Naive thymus-derived CD4-positive, alpha-beta T cell (primary cell): ENCODE data around the gene PLPPR2. TPM values are rescaled to one million over a fixed set of nuclear protein-coding genes. Genes with fewer than 3 reads are reported as not detected.

Experiments
- ATAC-seq: fragments of 150-1000 bp; cut with Tn5 transposase; 2 replicates; pipeline ENCODE4 v1.10.0; 2021; ENCODE audit warnings: mild to moderate bottlenecking, moderate library complexity
- CTCF ChIA-PET: fragments of 350-600 bp; sonication (Branson Sonifier 250); formaldehyde crosslinking; loops from one replicate; lab custom pipeline; 2021; ENCODE audit warnings: antibody characterized with exemption; lab: Charles Lee
- POLR2A ChIA-PET: fragments of 350-600 bp; sonication (Branson Sonifier 250); formaldehyde crosslinking; loops from one replicate; lab custom pipeline; 2021; ENCODE audit warnings: antibody characterized with exemption, inconsistent platforms; lab: Charles Lee
- DNase-seq, 9 donors: peaks; one replicate each; pipeline versions ENCODE4 v3.0.0 to v3.0.0-alpha.2; 2020 to 2022; ENCODE audit warnings: mixed read lengths in 1 of 9
- H3K27ac ChIP-seq: one replicate; pipeline ENCODE4 v1.7.0; 2013; ENCODE audit warnings: mild to moderate bottlenecking, low read depth, low read length, moderate library complexity
- H3K27me3 ChIP-seq, 2 donors: one replicate each; pipeline ENCODE4 v1.7.0; 2013; ENCODE audit warnings: low read length in 2 of 2, mild to moderate bottlenecking in 2 of 2, moderate library complexity in 2 of 2; ENCODE audit not compliant: control insufficient read depth in 2 of 2, insufficient read depth in 2 of 2
- H3K36me3 ChIP-seq, 3 experiments: 1 replicate in 2 of 3; 2 replicates in 1 of 3; pipeline ENCODE4 v1.7.0; 2013; ENCODE audit warnings: low read length in 3 of 3, mild to moderate bottlenecking in 3 of 3, moderate library complexity in 1 of 3; ENCODE audit not compliant: insufficient read depth in 3 of 3, control insufficient read depth in 2 of 3
- H3K4me1 ChIP-seq, 2 donors: one replicate each; pipeline ENCODE4 v1.7.0; 2013; ENCODE audit warnings: low read length in 2 of 2, mild to moderate bottlenecking in 2 of 2, moderate library complexity in 1 of 2; ENCODE audit not compliant: control insufficient read depth in 2 of 2, insufficient read depth in 2 of 2
- H3K4me3 ChIP-seq: 2 replicates; pipeline ENCODE4 v1.7.0; 2013; ENCODE audit warnings: mild to moderate bottlenecking, low read length
- H3K9me3 ChIP-seq, 3 experiments: 1 replicate in 2 of 3; 2 replicates in 1 of 3; pipeline ENCODE4 v1.7.0; 2013; ENCODE audit warnings: low read length in 3 of 3; ENCODE audit not compliant: control insufficient read depth in 2 of 3
- H3K27ac Mint-ChIP-seq, 9 donors: one replicate each; pipeline ENCODE4 v1.8.0; 2020 to 2022; ENCODE audit warnings: mixed read lengths in 9 of 9, mild to moderate bottlenecking in 8 of 9, moderate library complexity in 5 of 9, inconsistent platforms in 2 of 9
- H3K27me3 Mint-ChIP-seq, 5 donors: one replicate each; pipeline ENCODE4 v1.8.0; 2021 to 2022; ENCODE audit warnings: mixed read lengths in 5 of 5, mild to moderate bottlenecking in 1 of 5
- H3K36me3 Mint-ChIP-seq, 5 donors: one replicate each; pipeline ENCODE4 v1.8.0; 2020 to 2022; ENCODE audit warnings: mixed read lengths in 5 of 5, mild to moderate bottlenecking in 3 of 5, inconsistent platforms in 1 of 5
- H3K4me1 Mint-ChIP-seq, 7 donors: one replicate each; pipeline ENCODE4 v1.8.0; 2020 to 2022; ENCODE audit warnings: mixed read lengths in 7 of 7, mild to moderate bottlenecking in 3 of 7, inconsistent platforms in 1 of 7
- H3K4me3 Mint-ChIP-seq, 10 donors: one replicate each; pipeline ENCODE4 v1.8.0; 2020 to 2022; ENCODE audit warnings: mild to moderate bottlenecking in 10 of 10, mixed read lengths in 10 of 10, moderate library complexity in 6 of 10, inconsistent platforms in 2 of 10
- H3K9me3 Mint-ChIP-seq, 11 donors: one replicate each; pipeline ENCODE4 v1.8.0; 2020 to 2022; ENCODE audit warnings: mixed read lengths in 11 of 11, mild to moderate bottlenecking in 4 of 11, inconsistent platforms in 1 of 11, moderate library complexity in 1 of 11
- intact Hi-C, 2 donors: fragments of 100-400 bp; cut with micrococcal nuclease; formaldehyde crosslinking; loops; one replicate each; pipeline ENCODE4 v1.15.1; 2023
- polyA plus RNA-seq, 2 donors: library from polyadenylated mRNA; unstranded; fragments of 300-500 nt; fragmentation: Illumina TruSeq; gene quantifications; one replicate each; pipeline ENCODE4 v1.2.3, GENCODE V29; 2021
- total RNA-seq, 6 experiments: library from RNA in 5 of 6; stranded (reverse) in 5 of 6; gene quantifications; 1 replicate in 5 of 6; 2 replicates in 1 of 6; pipeline ENCODE4 v1.2.3 and lab custom pipeline; 2021 to 2026

PLPPR2 gene
- total and polyA plus RNA-seq, 7 experiments from 2014 or later: 0.92 to 31.0 (median 12.8) TPM

- POLR2A ChIA-PET: interaction anchor here (0.6 to 0.7 kb wide), 2 partner anchors 11 to 94 kb away, joined by 3 to 4 read pairs; no protein-coding TSS in a partner anchor
- peaks cover 0 to 5% (median 0%) of the 10 kb centered on the region in 3 experiments for H3K9me3 ChIP-seq
Measured at GRCh38 chr19:11387162-11388034, 32.2 kb downstream of the PLPPR2 start.

GRCh38 chr19:11390359-11390758 is 35.1 kb downstream of the PLPPR2 start:
- H3K9me3 ChIP-seq: peaks cover 0 to 5% (median 0%) of the 10 kb centered on the region in 3 experiments
- ATAC-seq: no peak
- POLR2A ChIA-PET: no interaction called here
- intact Hi-C loops: no loop called here
- DNase-seq: no peak
- Mint-ChIP-seq H3K4me1 (peaks cover 3 to 15% (median 9%) of the 10 kb centered on the region in 7 donors), H3K4me3 (no peak overlapping the region), H3K27ac (no peak overlapping the region), H3K9me3 (peaks cover 0 to 8% (median 1%) of the 10 kb centered on the region in 11 donors), H3K27me3 (peaks cover 0 to 13% (median 4%) of the 10 kb centered on the region in 5 donors), H3K36me3 (peaks cover 0 to 6% (median 0%) of the 10 kb centered on the region in 5 donors)
- H3K27ac ChIP-seq: no peak overlapping the region
- H3K4me3 ChIP-seq: no peak overlapping the region
- H3K4me1 ChIP-seq: peaks cover 0 to 7% of the 10 kb centered on the region in 2 donors
- no peaks in the 10 kb centered on the region for H3K27me3 ChIP-seq
- CTCF ChIA-PET: interaction anchor here (0.6 to 1.9 kb wide), 3 partner anchors 7 to 39 kb away, joined by 3 to 7 read pairs (median 6); no protein-coding TSS in a partner anchor
- H3K36me3 ChIP-seq: no peaks in the 10 kb centered on the region

More at GRCh38 chr19:11387162-11388034, 32.2 kb downstream of the PLPPR2 start:
- peaks cover 5 to 18% of the 10 kb centered on the region in 2 donors for H3K4me1 ChIP-seq
- H3K36me3 ChIP-seq: no peaks in the 10 kb centered on the region
- Mint-ChIP-seq H3K27ac (peak overlapping the region in 1 of 9 donors; percentile 46), H3K27me3 (peaks cover 0 to 29% (median 0%) of the 10 kb centered on the region in 5 donors), H3K4me3 (peak overlapping the region in 4 of 10 donors; percentile 19 to 38 (median 20)), H3K36me3 (peaks cover 0 to 3% (median 0%) of the 10 kb centered on the region in 5 donors), H3K9me3 (peaks cover 0 to 8% (median 1%) of the 10 kb centered on the region in 11 donors), H3K4me1 (peaks cover 7 to 22% (median 16%) of the 10 kb centered on the region in 7 donors)
- H3K27me3 ChIP-seq: no peaks in the 10 kb centered on the region
- intact Hi-C loops: loop anchor here in 1 of 2 donors (10.0 kb wide), 1 partner anchor 513 kb away; the partner anchor contains the start of gene CARM1
- H3K27ac ChIP-seq: no peak overlapping the region
- ATAC-seq (peak; percentile 65), DNase-seq (peak in 4 of 9 donors; percentile 25 to 46 (median 34))
- no peak overlapping the region for H3K4me3 ChIP-seq
- CTCF ChIA-PET: interaction anchor here (0.6 to 1.8 kb wide), 2 partner anchors 10 to 83 kb away, joined by 4 read pairs; no protein-coding TSS in a partner anchor

GRCh38 chr19:11390933-11391680 is 35.9 kb downstream of the PLPPR2 start:
- Histone ChIP-seq H3K27ac (no peak overlapping the region), H3K36me3 (no peaks in the 10 kb centered on the region), H3K4me3 (no peak overlapping the region), H3K27me3 (no peaks in the 10 kb centered on the region), H3K9me3 (peaks cover 0 to 5% (median 0%) of the 10 kb centered on the region in 3 experiments), H3K4me1 (peaks cover 0 to 7% of the 10 kb centered on the region in 2 donors)
- ATAC-seq (no peak), DNase-seq (no peak)
- Mint-ChIP-seq H3K27ac (no peak overlapping the region), H3K9me3 (peaks cover 0 to 8% (median 1%) of the 10 kb centered on the region in 11 donors), H3K4me3 (no peak overlapping the region), H3K4me1 (peaks cover 6 to 15% (median 9%) of the 10 kb centered on the region in 7 donors), H3K36me3 (peaks cover 0 to 7% (median 0%) of the 10 kb centered on the region in 5 donors), H3K27me3 (peaks cover 0 to 14% (median 4%) of the 10 kb centered on the region in 5 donors)
- intact Hi-C loops: no loop called here
- ChIA-PET POLR2A (no interaction called here), CTCF (interaction anchor here (0.6 to 1.9 kb wide), 4 partner anchors 8 to 44 kb away, joined by 3 to 7 read pairs (median 4); partner anchors contain the start of genes ODAD3 and PRKCSH)

GRCh38 chr19:11397089-11397610 is 41.9 kb downstream of the PLPPR2 start:
- intact Hi-C loops: no loop called here
- ATAC-seq (no peak), DNase-seq (no peak)
- CTCF ChIA-PET: no interaction called here
- H3K27ac Mint-ChIP-seq: no peak overlapping the region
- H3K4me1 ChIP-seq: no peaks in the 10 kb centered on the region
- no peak overlapping the region for H3K4me3 ChIP-seq
- no peaks in the 10 kb centered on the region for H3K36me3 ChIP-seq
- peaks cover 0 to 1% (median 0%) of the 10 kb centered on the region in 11 donors for H3K9me3 Mint-ChIP-seq
- H3K27me3 Mint-ChIP-seq: peaks cover 0 to 11% (median 4%) of the 10 kb centered on the region in 5 donors
- no peak overlapping the region for H3K27ac ChIP-seq
- POLR2A ChIA-PET: no interaction called here
- peaks cover 0 to 11% (median 5%) of the 10 kb centered on the region in 7 donors for H3K4me1 Mint-ChIP-seq
- H3K27me3 ChIP-seq: no peaks in the 10 kb centered on the region
- peaks cover 0 to 3% (median 0%) of the 10 kb centered on the region in 5 donors for H3K36me3 Mint-ChIP-seq
- H3K4me3 Mint-ChIP-seq: no peak overlapping the region
- H3K9me3 ChIP-seq: no peaks in the 10 kb centered on the region

- Mint-ChIP-seq H3K9me3 (peaks cover 0 to 1% (median 0%) of the 10 kb centered on the region in 11 donors), H3K27ac (no peak overlapping the region), H3K36me3 (peaks cover 0 to 3% (median 0%) of the 10 kb centered on the region in 5 donors), H3K4me3 (no peak overlapping the region), H3K4me1 (peaks cover 0 to 6% (median 0%) of the 10 kb centered on the region in 7 donors), H3K27me3 (peaks cover 0 to 10% (median 4%) of the 10 kb centered on the region in 5 donors)
- H3K4me3 ChIP-seq: no peak overlapping the region
- ChIA-PET CTCF (no interaction called here), POLR2A (interaction anchor here (0.6 kb wide), 1 partner anchor 394 kb away, joined by 3 read pairs; no protein-coding TSS in a partner anchor)
- no peaks in the 10 kb centered on the region for H3K9me3 ChIP-seq
- intact Hi-C loops: no loop called here
- no peaks in the 10 kb centered on the region for H3K27me3 ChIP-seq
- no peaks in the 10 kb centered on the region for H3K36me3 ChIP-seq
- DNase-seq (no peak), ATAC-seq (no peak)
- H3K4me1 ChIP-seq: no peaks in the 10 kb centered on the region
- H3K27ac ChIP-seq: no peak overlapping the region
Measured at GRCh38 chr19:11399667-11400066, 44.4 kb downstream of the PLPPR2 start.

DNA sequence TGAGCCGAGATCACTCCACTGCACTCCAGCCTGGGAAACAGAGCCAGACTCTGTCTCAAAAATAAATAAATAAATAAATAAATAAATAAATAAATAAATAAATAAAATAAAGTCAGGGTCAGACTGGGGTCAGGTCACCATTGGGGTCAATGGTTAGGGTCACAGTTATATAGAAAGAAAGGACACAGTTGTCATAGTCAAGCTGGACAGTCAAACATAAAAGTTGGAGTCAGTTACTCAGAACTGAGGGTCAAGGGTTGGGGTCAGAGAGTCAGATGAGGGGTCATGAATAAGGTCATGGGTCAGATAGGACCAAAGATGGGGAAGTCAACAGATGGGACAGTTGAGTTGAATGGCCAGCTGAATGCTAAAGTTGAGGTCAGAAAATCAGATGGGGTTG is 45.6 kb downstream of the PLPPR2 start:
- no peaks in the 10 kb centered on the region for H3K27me3 ChIP-seq
- DNase-seq: no peak
- H3K9me3 ChIP-seq: no peaks in the 10 kb centered on the region
- H3K27me3 Mint-ChIP-seq: peaks cover 0 to 11% (median 0%) of the 10 kb centered on the region in 5 donors
- no peaks in the 10 kb centered on the region for H3K4me1 ChIP-seq
- H3K4me3 ChIP-seq: no peak overlapping the region
- intact Hi-C loops: no loop called here
- no peak overlapping the region for H3K27ac Mint-ChIP-seq
- POLR2A ChIA-PET: interaction anchor here (0.6 kb wide), 1 partner anchor 152 kb away, joined by 6 read pairs; no protein-coding TSS in a partner anchor
- H3K4me3 Mint-ChIP-seq: no peak overlapping the region
- no peak overlapping the region for H3K27ac ChIP-seq
- H3K9me3 Mint-ChIP-seq: peaks cover 0 to 1% (median 0%) of the 10 kb centered on the region in 11 donors
- peaks cover 0 to 3% (median 0%) of the 10 kb centered on the region in 7 donors for H3K4me1 Mint-ChIP-seq
- no peaks in the 10 kb centered on the region for H3K36me3 Mint-ChIP-seq
- CTCF ChIA-PET: no interaction called here
- ATAC-seq: no peak
- H3K36me3 ChIP-seq: no peaks in the 10 kb centered on the region
